Tibial nerve (tissue), 4 donors: ENCODE measurements around the gene PDE3B.

Source experiments
- CTCF ChIP-seq, 5 experiments: fragments of 200-600 bp in 3 of 5; fragments of 450-650 bp in 2 of 5; sonication (generic) in 3 of 5; IDR thresholded peaks; one replicate each; pipeline ENCODE4 v1.5.1; 2016 to 2019; ENCODE audit warnings: antibody characterized with exemption in 5 of 5, mild to moderate bottlenecking in 3 of 5, moderate library complexity in 2 of 5
- EP300 ChIP-seq, 2 donors: sonication (generic); formaldehyde crosslinking; IDR thresholded peaks; one replicate each; pipeline ENCODE4 v1.6.1; 2017; ENCODE audit warnings: antibody characterized with exemption in 2 of 2, mild to moderate bottlenecking in 1 of 2
- POLR2A ChIP-seq, 2 donors: fragments of 450-650 bp; IDR thresholded peaks; one replicate each; pipeline ENCODE4 v1.6.1; 2017; ENCODE audit warnings: antibody characterized with exemption in 2 of 2, mild to moderate bottlenecking in 2 of 2, moderate library complexity in 2 of 2

DNA sequence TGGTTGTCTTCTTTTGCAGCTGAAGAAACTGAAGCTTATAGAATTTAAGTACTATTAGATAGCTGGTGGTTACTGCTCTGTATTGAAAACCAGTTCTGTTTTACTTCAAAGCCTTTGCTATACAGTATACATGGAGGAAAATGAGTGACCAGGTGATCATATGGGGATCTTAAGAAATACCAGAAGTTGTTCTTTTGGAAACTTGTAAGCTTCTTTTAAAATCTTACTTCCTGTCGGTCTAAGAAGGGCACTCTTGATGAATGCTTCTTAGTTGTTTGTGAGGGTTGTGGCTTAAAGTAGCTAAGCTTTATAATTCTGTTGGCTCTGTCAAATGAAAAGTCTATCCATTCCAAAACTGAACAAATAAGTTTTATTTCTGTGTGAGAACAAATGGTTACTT is 55.2 kb downstream of the PDE3B start:
- no peak for TF ChIP-seq CTCF (IDR thresholded peaks at IDR 0.05)
- TF ChIP-seq POLR2A (IDR thresholded peaks at IDR 0.05): no peak
- no peak for TF ChIP-seq EP300 (IDR thresholded peaks at IDR 0.05)
